Upper lobe of left lung (tissue), 6 donors: ENCODE data around the gene ZNF628. TPM values are rescaled to one million over a fixed set of nuclear protein-coding genes. Genes with fewer than 3 reads are reported as not detected.

Experiments used
- ATAC-seq, 2 donors: fragments of 200-7000 bp; cut with Tn5 transposase; one replicate each; pipeline ENCODE4 v1.9.1; 2022; ENCODE audit warnings: mild to moderate bottlenecking in 2 of 2, moderate library complexity in 2 of 2; ENCODE audit not compliant: low FRiP score in 2 of 2
- DNase-seq, 2 donors: peaks; one replicate each; pipeline ENCODE4 v3.0.0-alpha.2; 2019 to 2020
- H3K27ac ChIP-seq, 4 donors: fragments of 200-600 bp; sonication (generic); one replicate each; pipeline ENCODE4 v1.5.1; 2016 to 2019
- H3K27me3 ChIP-seq, 4 donors: fragments of 200-600 bp; sonication (generic); one replicate each; pipeline ENCODE4 v1.5.1; 2017 to 2019
- H3K36me3 ChIP-seq, 4 donors: fragments of 200-600 bp; sonication (generic); one replicate each; pipeline ENCODE4 v1.5.1; 2016 to 2019
- H3K4me1 ChIP-seq, 4 donors: fragments of 200-600 bp; sonication (generic); one replicate each; pipeline ENCODE4 v1.5.1; 2018 to 2019
- H3K4me3 ChIP-seq, 4 donors: fragments of 200-600 bp; sonication (generic); one replicate each; pipeline ENCODE4 v1.5.1; 2017 to 2019; ENCODE audit warnings: mild to moderate bottlenecking in 2 of 4, moderate library complexity in 1 of 4
- H3K9me3 ChIP-seq, 4 donors: fragments of 200-600 bp; sonication (generic); one replicate each; pipeline ENCODE4 v1.5.1; 2018 to 2019
- CTCF ChIP-seq, 6 experiments: fragments of 450-650 bp in 4 of 6; fragments of 200-600 bp in 2 of 6; sonication (generic) in 2 of 6; IDR thresholded peaks; one replicate each; pipeline ENCODE4 v1.5.1; 2016 to 2019; ENCODE audit warnings: antibody characterized with exemption in 6 of 6
- EP300 ChIP-seq, 4 donors: sonication (generic); formaldehyde crosslinking; IDR thresholded peaks; one replicate each; pipeline ENCODE4 v1.5.1; 2017; ENCODE audit warnings: antibody characterized with exemption in 4 of 4, control low read depth in 2 of 4
- POLR2A ChIP-seq, 4 donors: fragments of 450-650 bp; IDR thresholded peaks; one replicate each; pipeline ENCODE4 v1.5.1; 2016 to 2017; ENCODE audit warnings: antibody characterized with exemption in 4 of 4, mild to moderate bottlenecking in 2 of 4
- POLR2AphosphoS5 ChIP-seq, 2 donors: sonication (generic); formaldehyde crosslinking; IDR thresholded peaks; one replicate each; pipeline ENCODE4 v1.5.1; 2017; ENCODE audit warnings: antibody characterized with exemption in 2 of 2
- WGBS, 2 donors: methylation state at CpG; one replicate each; pipeline ENCODE4 v1.1.5; 2017 to 2018; 5-methylcytosine and 5-hydroxymethylcytosine counted together
- total RNA-seq, 6 donors: library from RNA; depleted of rRNA in 4 of 6; stranded (reverse); fragments of >200 nt in 4 of 6; gene quantifications; one replicate each; pipeline versions ENCODE4 v1.1.0 to v1.2.1, GENCODE V29; 2016 to 2021
- donor health status: DM: no; HTN: no; CAD: no; lungs with moderate emphysema.
- donor health status: DM: no; HTN: yes; CAD: no; lungs with severe emphysema.

ZNF628 gene
- total RNA-seq, 6 donors from 2014 or later = 9.9 to 32.1 (median 12.4) TPM

DNA sequence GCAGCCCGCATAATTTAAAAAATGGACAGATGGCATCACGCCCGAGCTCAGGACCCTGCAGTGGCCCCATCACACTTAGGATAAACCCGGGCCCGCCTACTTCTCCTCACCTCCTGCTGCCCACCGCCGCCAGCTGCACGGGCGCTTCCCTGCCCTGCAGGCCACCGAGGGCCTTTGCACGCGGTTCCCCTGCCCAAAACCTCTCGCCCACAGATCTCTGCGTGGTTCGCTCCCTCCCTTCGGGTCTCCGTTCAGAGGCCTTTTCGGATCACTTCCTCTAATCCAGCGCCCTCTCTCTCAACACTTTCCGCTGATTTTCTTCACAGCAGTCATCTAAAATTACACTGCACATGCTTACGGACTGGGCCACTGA, 35.1 kb upstream of the ZNF628 start:
- Histone ChIP-seq H3K4me3 (no peak overlapping the region), H3K36me3 (no peaks in the 10 kb centered on the region), H3K27ac (no peak overlapping the region), H3K4me1 (peaks cover 5 to 35% (median 10%) of the 10 kb centered on the region in 4 donors), H3K27me3 (peaks cover 0 to 68% (median 33%) of the 10 kb centered on the region in 4 donors), H3K9me3 (no peaks in the 10 kb centered on the region)
- no peak for DNase-seq
- no peak for ATAC-seq
- WGBS, 2 donors = 5% methylated on average over 19 to 21 of the region's 21 CpGs
- TF ChIP-seq EP300 (IDR thresholded peaks at IDR 0.05) (no peak), POLR2A (IDR thresholded peaks at IDR 0.05) (no peak)

- Histone ChIP-seq H3K9me3 (no peaks in the 10 kb centered on the region), H3K36me3 (no peaks in the 10 kb centered on the region), H3K4me3 (no peak overlapping the region), H3K27me3 (peaks cover 0 to 68% (median 33%) of the 10 kb centered on the region in 4 donors), H3K27ac (no peak overlapping the region), H3K4me1 (peaks cover 5 to 35% (median 10%) of the 10 kb centered on the region in 4 donors)
- DNase-seq = peak in 1 of 2 donors; percentile 80
- WGBS, 2 donors = 2 to 4% methylated on average over 12 to 25 of the region's 39 CpGs
- no peak for ATAC-seq
- TF ChIP-seq CTCF (IDR thresholded peaks at IDR 0.05) (no peak), POLR2AphosphoS5 (IDR thresholded peaks at IDR 0.05) (no peak), POLR2A (IDR thresholded peaks at IDR 0.05) (no peak), EP300 (IDR thresholded peaks at IDR 0.05) (no peak)
Measured at GRCh38 chr19:55441692-55442321, 34.6 kb upstream of the ZNF628 start.

DNA sequence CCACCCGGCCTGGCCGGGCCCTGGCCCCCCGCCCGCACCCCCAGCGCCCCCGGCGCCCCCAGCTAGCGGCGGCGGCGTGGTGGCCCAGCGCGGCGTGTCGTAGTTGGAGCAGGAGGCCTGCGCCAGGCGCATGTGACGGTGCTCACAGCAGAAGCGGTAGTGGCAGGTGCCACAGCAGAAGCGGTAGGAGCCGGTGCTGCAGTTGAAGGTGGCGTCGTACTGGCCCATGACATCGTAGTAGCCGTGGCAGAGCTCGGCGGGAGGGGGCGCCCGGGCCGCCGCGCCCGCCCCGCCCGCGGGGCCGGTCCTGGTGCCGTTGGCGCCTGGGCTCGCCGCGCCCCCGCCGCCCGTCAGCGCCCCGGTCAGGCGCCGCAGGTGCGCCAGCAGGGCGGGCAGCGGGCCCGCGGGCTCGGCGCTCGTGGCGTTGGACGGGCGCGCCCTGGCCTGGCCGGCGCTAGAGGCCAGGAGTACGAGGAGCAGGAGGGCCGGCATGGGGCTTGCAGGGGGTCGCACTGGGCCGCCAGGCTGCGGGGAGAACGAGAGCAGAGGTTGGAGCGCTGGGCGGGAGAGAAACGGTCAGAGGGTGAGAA, 34.0 kb upstream of the ZNF628 start:
- peak in 1 of 2 donors; percentile 75 for DNase-seq

GRCh38 chr19:55443045-55443823, 33.2 kb upstream of the ZNF628 start, which contains the start of gene SHISA7:
Gene SHISA7, minus strand, starts transcription at chr19:55443300. Its CDS starts 437 bp downstream, at chr19:55442863.
- no peaks in the 10 kb centered on the region for H3K9me3 ChIP-seq
- H3K27ac ChIP-seq = no peak within 1 kb of the TSS
- 3 to 5% methylated on average over 35 to 40 of the region's 43 CpGs for WGBS, 2 donors
- DNase-seq (no peak), ATAC-seq (no peak)
- H3K27me3 ChIP-seq = peaks cover 0 to 64% (median 33%) of the 10 kb centered on the region in 4 donors
- TF ChIP-seq EP300 (IDR thresholded peaks at IDR 0.05) (no peak), CTCF (IDR thresholded peaks at IDR 0.05) (no peak), POLR2A (IDR thresholded peaks at IDR 0.05) (no peak), POLR2AphosphoS5 (IDR thresholded peaks at IDR 0.05) (no peak)
- H3K36me3 ChIP-seq = no peaks in the 10 kb centered on the region
- H3K4me3 ChIP-seq = no peak within 1 kb of the TSS
- H3K4me1 ChIP-seq = peaks cover 5 to 35% (median 10%) of the 10 kb centered on the region in 4 donors

More for the DNA sequence above, 34.0 kb upstream of the ZNF628 start:
- no peak for ATAC-seq
- WGBS, 2 donors = 2 to 3% methylated on average over 9 to 18 of the region's 72 CpGs
- Histone ChIP-seq H3K4me1 (peaks cover 5 to 35% (median 10%) of the 10 kb centered on the region in 4 donors), H3K27me3 (peaks cover 0 to 68% (median 33%) of the 10 kb centered on the region in 4 donors), H3K36me3 (no peaks in the 10 kb centered on the region), H3K27ac (no peak overlapping the region), H3K4me3 (no peak overlapping the region), H3K9me3 (no peaks in the 10 kb centered on the region)
- TF ChIP-seq EP300 (IDR thresholded peaks at IDR 0.05) = no peak
- TF ChIP-seq POLR2A (IDR thresholded peaks at IDR 0.05) = no peak
- no peak for TF ChIP-seq POLR2AphosphoS5 (IDR thresholded peaks at IDR 0.05)
- no peak for TF ChIP-seq CTCF (IDR thresholded peaks at IDR 0.05)
